ENCODE results near the gene TMEM107.
"Not testable (repeated sequence)": the region's sequence is repeated elsewhere in the genome, so short reads cannot be mapped to it uniquely, and the experiment has no call there.

TMEM107 gene

GRCh38 chr17:8189041-8189710, 13.0 kb upstream of the TMEM107 start:
- DNase-seq, result no peak

GRCh38 chr17:8188263-8188839, 12.2 kb upstream of the TMEM107 start:
- no peak for DNase-seq

GRCh38 chr17:8187517-8188262, 11.5 kb upstream of the TMEM107 start:
- peak; percentile 95 for DNase-seq

GRCh38 chr17:8186787-8187516, 10.8 kb upstream of the TMEM107 start:
- DNase-seq, result peak; percentile 96

GRCh38 chr17:8186446-8186786, 10.2 kb upstream of the TMEM107 start:
- peak; percentile 97 for DNase-seq

- DNase-seq, result peak; percentile 97
These were observed 9.6 kb upstream of the TMEM107 start for GRCh38 chr17:8185582-8186445.

- no peak for DNase-seq
These were observed 985 bp upstream of the TMEM107 start for GRCh38 chr17:8176998-8177731.

- DNase-seq, result no peak
These were observed 384 bp downstream of the TMEM107 start for GRCh38 chr17:8175795-8176196.

- no peak for DNase-seq
These were observed 2.3 kb downstream of the TMEM107 start for GRCh38 chr17:8173871-8174322.

- peak; percentile 97 for DNase-seq
These were observed 2.9 kb downstream of the TMEM107 start for GRCh38 chr17:8173056-8173870.

GRCh38 chr17:8170186-8170585, 6.0 kb downstream of the TMEM107 start:
- not testable (repeated sequence) for DNase-seq

GRCh38 chr17:8167526-8167925, 8.7 kb downstream of the TMEM107 start:
- no peak for DNase-seq

- DNase-seq, result no peak
These were observed 9.4 kb downstream of the TMEM107 start for GRCh38 chr17:8166731-8167130.

- no peak for DNase-seq
These were observed 11.4 kb downstream of the TMEM107 start for GRCh38 chr17:8164815-8165131.

- peak; percentile 78 for DNase-seq
These were observed 12.0 kb downstream of the TMEM107 start for GRCh38 chr17:8163978-8164814.

- DNase-seq, result peak; percentile 72
These were observed 12.9 kb downstream of the TMEM107 start for GRCh38 chr17:8162997-8163977.

- DNase-seq, result peak; percentile 75
These were observed 13.8 kb downstream of the TMEM107 start, which contains the start of gene VAMP2 for GRCh38 chr17:8162233-8162996. Gene VAMP2 (minus strand): TSS chr17:8162948. CDS start chr17:8162879, 69 bp downstream.

Measured in retina (tissue), 1 donor.